Omental fat pad (tissue), 4 donors: ENCODE measurements around the gene BOLA1. TPM values are rescaled to one million over a fixed set of nuclear protein-coding genes. Genes with fewer than 3 reads are reported as not detected.

Source experiments
- ATAC-seq: fragments of 150-250 bp; one replicate; pipeline ENCODE4 v1.9.1; 2016; ENCODE audit warnings: mild to moderate bottlenecking, moderate library complexity; ENCODE audit not compliant: low FRiP score
- DNase-seq: peaks from one replicate; pipeline ENCODE4 v3.0.0-alpha.2; 2019; ENCODE audit warnings: low spot score
- CTCF ChIP-seq, 3 donors: fragments of 450-650 bp; IDR thresholded peaks; one replicate each; pipeline ENCODE4 v1.5.1; 2016 to 2017; ENCODE audit warnings: antibody characterized with exemption in 3 of 3, mild to moderate bottlenecking in 3 of 3, moderate library complexity in 2 of 3
- total RNA-seq, 4 donors: library from RNA; depleted of rRNA; stranded (reverse); fragments of >200 nt; gene quantifications; one replicate each; pipeline ENCODE4 v1.1.0, GENCODE V29; 2016

Gene BOLA1
- total RNA-seq, 4 donors from 2014 or later: 11.5 to 28.8 (median 25.5) TPM

- ATAC-seq (no peak), DNase-seq (no peak)
These were observed 7.3 kb downstream of the BOLA1 start for GRCh38 chr1:149906570-149907075.

GRCh38 chr1:149914545-149914944, 15.2 kb downstream of the BOLA1 start:
- DNase-seq (no peak), ATAC-seq (no peak)
- TF ChIP-seq CTCF (IDR thresholded peaks at IDR 0.05): no peak

More at GRCh38 chr1:149906570-149907075, 7.3 kb downstream of the BOLA1 start:
- no peak for TF ChIP-seq CTCF (IDR thresholded peaks at IDR 0.05)

- ATAC-seq: no peak
- DNase-seq: no peak
- no peak for TF ChIP-seq CTCF (IDR thresholded peaks at IDR 0.05)
These were observed 16.2 kb downstream of the BOLA1 start for GRCh38 chr1:149915429-149916192.

- no peak for DNase-seq
These were observed 17.0 kb downstream of the BOLA1 start for GRCh38 chr1:149916193-149916897.

GRCh38 chr1:149916898-149917252, 17.5 kb downstream of the BOLA1 start:
- TF ChIP-seq CTCF (IDR thresholded peaks at IDR 0.05): no peak
- no peak for DNase-seq
- ATAC-seq: no peak

More at GRCh38 chr1:149916193-149916897, 17.0 kb downstream of the BOLA1 start:
- no peak for TF ChIP-seq CTCF (IDR thresholded peaks at IDR 0.05)
- ATAC-seq: no peak

GRCh38 chr1:149917571-149918144, 18.3 kb downstream of the BOLA1 start, which contains the start of gene SV2A:
Gene SV2A, minus strand, starts transcription at chr1:149917844. Its CDS starts 4,004 bp downstream, at chr1:149913840.
- no peak for TF ChIP-seq CTCF (IDR thresholded peaks at IDR 0.05)
- ATAC-seq: no peak
- DNase-seq: no peak
